Heart left ventricle (tissue), 16 donors: ENCODE results near the gene BTBD1. TPM values are rescaled to one million over a fixed set of nuclear protein-coding genes. Genes with fewer than 3 reads are reported as not detected.
"Not testable (repeated sequence)": the region's sequence is repeated elsewhere in the genome, so short reads cannot be mapped to it uniquely, and the experiment has no call there.

Experiments used
- ATAC-seq, 4 donors: fragments of 200-7000 bp; cut with Tn5 transposase; one replicate each; pipeline ENCODE4 v1.9.1; 2020 to 2022; ENCODE audit warnings: moderate library complexity in 4 of 4, mild to moderate bottlenecking in 3 of 4, moderate number of reproducible peaks in 1 of 4
- DNase-seq, 5 donors: peaks; one replicate each; pipeline ENCODE4 v3.0.0-alpha.2; 2020
- H3K27ac ChIP-seq, 12 donors: fragments of 200-600 bp; sonication (generic) in 4 of 12; one replicate each; pipeline versions ENCODE4 v1.5.0 to v1.8.0; 2016 to 2022; ENCODE audit warnings: mild to moderate bottlenecking in 2 of 12
- H3K27me3 ChIP-seq, 9 donors: fragments of 200-600 bp; sonication (generic) in 2 of 9; one replicate each; pipeline versions ENCODE4 v1.5.1 to v1.8.0; 2016 to 2022; ENCODE audit warnings: mild to moderate bottlenecking in 3 of 9
- H3K36me3 ChIP-seq, 9 donors: fragments of 200-600 bp; sonication (generic) in 2 of 9; one replicate each; pipeline versions ENCODE4 v1.5.0 to v1.8.0; 2018 to 2022; ENCODE audit warnings: mild to moderate bottlenecking in 2 of 9
- H3K4me1 ChIP-seq, 12 donors: fragments of 200-600 bp; sonication (generic) in 4 of 12; one replicate each; pipeline versions ENCODE4 v1.5.0 to v1.8.0; 2016 to 2022; ENCODE audit warnings: mild to moderate bottlenecking in 3 of 12
- H3K4me3 ChIP-seq, 12 donors: fragments of 200-600 bp; sonication (generic) in 4 of 12; one replicate each; pipeline versions ENCODE4 v1.5.0 to v1.8.0; 2017 to 2022; ENCODE audit warnings: mild to moderate bottlenecking in 9 of 12, moderate library complexity in 4 of 12
- H3K9me3 ChIP-seq, 12 donors: fragments of 200-600 bp; sonication (generic) in 4 of 12; one replicate each; pipeline versions ENCODE4 v1.5.0 to v1.8.0; 2016 to 2022; ENCODE audit warnings: mild to moderate bottlenecking in 1 of 12
- POLR2A ChIP-seq, 2 donors: fragments of 450-650 bp; IDR thresholded peaks; one replicate each; pipeline ENCODE4 v1.6.1; 2017; ENCODE audit warnings: antibody characterized with exemption in 2 of 2, mild to moderate bottlenecking in 2 of 2, moderate library complexity in 2 of 2
- WGBS, 4 donors: extraction: QIAGEN DNeasy Blood & Tissue Kit in 2 of 4; methylation state at CpG; one replicate each; pipeline versions ENCODE4 v1.1.5 to v1.1.7; 2013 to 2018; 5-methylcytosine and 5-hydroxymethylcytosine counted together
- intact Hi-C, 10 donors: fragments of 100-400 bp; cut with DNase I; formaldehyde crosslinking; loops; one replicate each; pipeline versions ENCODE4 v1.11.1 to v1.14.2; 2022
- polyA plus RNA-seq, 2 donors: library from polyadenylated mRNA; stranded (reverse); fragments of 200-250 nt; gene quantifications; one replicate each; pipeline ENCODE4 v1.2.3, GENCODE V29; 2013
- total RNA-seq, 9 donors: library from RNA; depleted of rRNA in 2 of 9; stranded (reverse); fragments of >200 nt in 2 of 9; fragmentation: NEBNext Ultra II Directional in 3 of 9; extraction: Animal tissue kit (Norgen Biotek cat#: 25700) in 3 of 9; gene quantifications; one replicate each; pipeline versions ENCODE4 v1.1.0 to v1.2.4, GENCODE V29; 2016 to 2023
- TF ChIP-seq, protein P1 (sequence below), 12 donors: fragments of 200-600 bp; sonication (generic) in 4 of 12; IDR thresholded peaks; one replicate each; pipeline versions ENCODE4 v1.5.0 to v1.8.0; 2018 to 2022; ENCODE audit warnings: antibody characterized with exemption in 12 of 12, mild to moderate bottlenecking in 5 of 12
- donor health status: ischemic (EF 13 %, LVEDD 7.1; RV severe dilation, severe dysfunction).
- donor health status: healthy with polysubstance abuse.
- donor health status: DM: no; HTN: yes; CAD: no.
- donor health status: DM: no; HTN: no; CAD: no.
- donor health status: ischemic (EF 25% LVEDD 6.9; RV normal size, moderate dysfunction).
- donor health status: ischemic (EF 25% LVEDD 5.7; RV mildly dilated, moderate dysfunction).
- donor health status: healthy.
- donor health status: DM: yes; HTN: yes; CAD: no.
- donor health status: ischemic (EF 35%, LVEDD 5.7; RV mildly dilated, moderate dysfunction).
- donor health status: nonischemic (EF 11% LVEDD 7.7; RV severe dilation, severe dysfunction).
- donor health status: DM: yes; HTN: yes; CAD: no.
- donor health status: PGD.
- donor health status: ischemic (EF 29% LVEDD 5.4; RV normal size, mild dysfunction).
- donor health status: nonischemic (EF 23%, LVEDD 6.1; RV moderate dilation, normal function).

Gene BTBD1
- total and polyA plus RNA-seq, 11 donors, result 15.2 to 192 (median 136) TPM

DNA sequence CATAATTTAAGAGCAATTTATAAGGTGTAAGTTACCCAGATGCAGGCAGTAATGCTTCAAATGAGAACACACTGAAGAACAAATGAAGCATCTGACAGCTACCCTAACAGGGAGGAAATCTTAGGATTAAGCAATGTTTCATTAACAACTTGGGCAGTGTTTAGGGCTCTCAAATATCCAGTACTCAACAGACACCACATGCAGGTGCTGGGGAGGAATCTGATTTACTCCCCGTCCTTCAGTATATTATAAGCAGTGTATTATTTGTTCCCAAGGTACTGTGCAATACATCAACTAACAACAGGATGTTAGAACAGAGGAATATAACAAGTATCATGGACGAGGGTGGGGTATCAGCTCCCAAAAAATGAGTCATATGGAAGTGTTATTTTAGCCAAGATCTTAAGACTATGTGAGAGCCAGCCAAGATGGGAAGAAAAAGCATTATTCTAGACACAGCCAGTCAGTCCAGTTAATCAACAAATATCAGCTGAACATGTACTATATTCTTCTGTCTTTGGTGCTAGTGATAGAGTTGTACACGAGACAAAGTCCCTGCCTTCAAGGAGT, 20.4 kb downstream of the BTBD1 start:
- Histone ChIP-seq H3K27ac (no peak overlapping the region), H3K9me3 (no peaks in the 10 kb centered on the region), H3K36me3 (peaks cover 0 to 91% (median 73%) of the 10 kb centered on the region in 9 donors), H3K4me1 (peaks cover 0 to 15% (median 3%) of the 10 kb centered on the region in 12 donors), H3K27me3 (no peaks in the 10 kb centered on the region), H3K4me3 (no peak overlapping the region)
- ATAC-seq (peak in 2 of 4 donors; percentile 41 to 66), DNase-seq (no peak)
- 42 to 65% (median 53%) methylated on average over 3 of the region's 3 CpGs for WGBS, 4 donors
- intact Hi-C loops, result no loop called here
- TF ChIP-seq, protein P1, sequence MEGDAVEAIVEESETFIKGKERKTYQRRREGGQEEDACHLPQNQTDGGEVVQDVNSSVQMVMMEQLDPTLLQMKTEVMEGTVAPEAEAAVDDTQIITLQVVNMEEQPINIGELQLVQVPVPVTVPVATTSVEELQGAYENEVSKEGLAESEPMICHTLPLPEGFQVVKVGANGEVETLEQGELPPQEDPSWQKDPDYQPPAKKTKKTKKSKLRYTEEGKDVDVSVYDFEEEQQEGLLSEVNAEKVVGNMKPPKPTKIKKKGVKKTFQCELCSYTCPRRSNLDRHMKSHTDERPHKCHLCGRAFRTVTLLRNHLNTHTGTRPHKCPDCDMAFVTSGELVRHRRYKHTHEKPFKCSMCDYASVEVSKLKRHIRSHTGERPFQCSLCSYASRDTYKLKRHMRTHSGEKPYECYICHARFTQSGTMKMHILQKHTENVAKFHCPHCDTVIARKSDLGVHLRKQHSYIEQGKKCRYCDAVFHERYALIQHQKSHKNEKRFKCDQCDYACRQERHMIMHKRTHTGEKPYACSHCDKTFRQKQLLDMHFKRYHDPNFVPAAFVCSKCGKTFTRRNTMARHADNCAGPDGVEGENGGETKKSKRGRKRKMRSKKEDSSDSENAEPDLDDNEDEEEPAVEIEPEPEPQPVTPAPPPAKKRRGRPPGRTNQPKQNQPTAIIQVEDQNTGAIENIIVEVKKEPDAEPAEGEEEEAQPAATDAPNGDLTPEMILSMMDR (IDR thresholded peaks at IDR 0.05), result no peak
- no peak for TF ChIP-seq POLR2A (IDR thresholded peaks at IDR 0.05)

DNA sequence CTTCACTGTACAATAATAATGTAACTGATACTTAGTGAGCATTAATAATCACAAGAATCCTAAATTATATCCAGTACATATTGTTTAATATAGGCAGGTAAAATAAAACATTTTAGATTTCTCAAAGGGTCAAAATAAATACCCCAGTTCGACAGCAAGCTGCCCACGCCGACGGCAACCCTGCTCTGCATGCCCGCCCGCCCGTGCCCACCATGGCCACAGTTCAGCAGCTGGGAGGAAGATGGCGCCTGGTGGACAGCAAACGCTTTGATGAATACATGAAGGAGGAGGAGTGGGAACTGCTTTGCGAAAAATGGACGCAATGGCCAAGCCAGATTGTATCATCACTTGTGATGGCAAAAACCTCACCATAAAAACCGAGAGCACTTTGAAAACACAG, 22.9 kb downstream of the BTBD1 start:
- H3K36me3 ChIP-seq, result peaks cover 4 to 96% (median 79%) of the 10 kb centered on the region in 9 donors
- no peaks in the 10 kb centered on the region for H3K9me3 ChIP-seq
- H3K27me3 ChIP-seq, result no peaks in the 10 kb centered on the region
- 96 to 98% (median 97%) methylated on average over 12 of the region's 12 CpGs for WGBS, 4 donors
- H3K4me1 ChIP-seq, result peaks cover 0 to 15% (median 3%) of the 10 kb centered on the region in 12 donors
- H3K27ac ChIP-seq, result no peak overlapping the region
- no peak for TF ChIP-seq POLR2A (IDR thresholded peaks at IDR 0.05)
- TF ChIP-seq, protein P1 (IDR thresholded peaks at IDR 0.05), result no peak
- DNase-seq, result no peak
- intact Hi-C loops, result no loop called here
- ATAC-seq, result no peak
- H3K4me3 ChIP-seq, result no peak overlapping the region

DNA sequence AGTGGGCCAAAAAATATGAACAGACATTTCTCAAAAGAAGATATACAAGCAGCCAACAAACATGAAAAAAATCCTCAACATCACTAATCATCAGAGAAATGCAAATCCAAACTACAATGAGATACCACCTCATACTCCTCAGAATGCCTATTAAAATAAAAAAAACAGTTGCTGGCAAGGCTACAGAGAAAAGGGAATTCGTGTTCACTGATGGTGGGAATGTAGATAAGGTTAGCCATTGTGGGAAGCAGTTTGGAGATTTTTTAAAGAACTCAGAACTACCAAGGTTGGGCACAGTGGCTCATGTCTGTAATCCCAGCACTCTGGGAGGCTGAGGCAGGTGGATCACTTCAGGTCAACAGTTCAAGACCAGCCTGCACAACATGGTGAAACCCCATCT, 27.8 kb downstream of the BTBD1 start:
- H3K4me3 ChIP-seq, result no peak overlapping the region
- intact Hi-C loops, result no loop called here
- H3K4me1 ChIP-seq, result peaks cover 0 to 4% (median 0%) of the 10 kb centered on the region in 12 donors
- DNase-seq (no peak), ATAC-seq (no peak)
- H3K36me3 ChIP-seq, result peaks cover 4 to 63% (median 54%) of the 10 kb centered on the region in 9 donors
- no peaks in the 10 kb centered on the region for H3K27me3 ChIP-seq
- 5 to 27% (median 13%) methylated on average over 1 of the region's 1 CpG for WGBS, 4 donors
- TF ChIP-seq, protein P1 (IDR thresholded peaks at IDR 0.05), result no peak
- TF ChIP-seq POLR2A (IDR thresholded peaks at IDR 0.05), result no peak
- H3K27ac ChIP-seq, result no peak overlapping the region
- peaks cover 0 to 12% (median 0%) of the 10 kb centered on the region in 12 donors for H3K9me3 ChIP-seq

DNA sequence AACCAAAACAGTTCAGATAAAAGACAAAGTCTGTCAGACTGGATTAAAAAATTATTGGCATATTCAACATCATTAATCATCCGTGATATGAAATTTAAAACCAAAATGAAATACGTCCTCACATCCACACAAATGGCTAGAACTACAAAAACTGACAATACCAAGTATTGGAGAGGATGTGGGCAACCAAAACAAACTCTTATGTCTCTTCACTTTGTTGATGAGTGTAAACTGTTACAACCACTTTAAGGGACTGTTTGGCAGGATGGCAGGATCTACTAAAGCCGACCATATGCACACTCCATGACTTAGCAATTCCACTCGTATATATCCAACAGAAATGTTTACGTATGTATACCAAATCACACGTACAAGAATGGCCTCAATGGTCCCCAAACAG, 30.8 kb downstream of the BTBD1 start:
- DNase-seq (no peak), ATAC-seq (no peak)
- intact Hi-C loops, result no loop called here
- no peak for TF ChIP-seq POLR2A (IDR thresholded peaks at IDR 0.05)
- TF ChIP-seq, protein P1 (IDR thresholded peaks at IDR 0.05), result no peak
- Histone ChIP-seq H3K36me3 (peaks cover 4 to 52% (median 50%) of the 10 kb centered on the region in 9 donors), H3K4me3 (no peak overlapping the region), H3K27ac (no peak overlapping the region), H3K27me3 (no peaks in the 10 kb centered on the region), H3K4me1 (peaks cover 0 to 4% (median 0%) of the 10 kb centered on the region in 12 donors), H3K9me3 (peaks cover 0 to 13% (median 0%) of the 10 kb centered on the region in 12 donors)
- 94 to 97% (median 96%) methylated on average over 6 of the region's 6 CpGs for WGBS, 4 donors

DNA sequence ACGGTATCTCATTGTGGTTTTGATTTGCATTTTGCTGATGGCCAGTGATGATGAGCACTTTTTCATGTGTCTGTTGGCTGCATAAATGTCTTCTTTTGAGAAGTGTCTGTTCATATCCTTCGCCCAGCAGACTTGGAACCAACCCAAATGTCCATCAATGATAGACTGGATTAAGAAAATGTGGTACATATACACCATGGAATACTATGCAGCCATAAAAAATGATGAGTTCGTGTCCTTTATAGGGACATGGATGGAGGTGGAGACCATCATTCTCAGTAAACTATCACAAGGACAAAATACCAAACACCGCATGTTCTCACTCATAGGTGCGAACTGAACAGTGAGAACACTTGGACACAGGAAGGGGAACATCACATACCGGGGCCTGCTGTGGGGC, 35.8 kb downstream of the BTBD1 start:
- H3K4me3 ChIP-seq, H3K27ac ChIP-seq, H3K27me3 ChIP-seq, H3K9me3 ChIP-seq, DNase-seq, intact Hi-C loops, ATAC-seq, H3K4me1 ChIP-seq: not testable (repeated sequence)
- WGBS, 4 donors, result 96 to 100% (median 98%) methylated on average over 6 of the region's 6 CpGs
- peaks cover 0 to 70% (median 52%) of the 10 kb centered on the region in 9 donors for H3K36me3 ChIP-seq
